ENCODE results near the gene HSPA9. TPM values are rescaled to one million over a fixed set of nuclear protein-coding genes. Genes with fewer than 3 reads are reported as not detected.

HSPA9 gene
- total and polyA plus RNA-seq, 2 of the 13 experiments (the other 11 are each of a cell fraction or from before 2014, with no cell fraction given), result 165 to 478 TPM

DNA sequence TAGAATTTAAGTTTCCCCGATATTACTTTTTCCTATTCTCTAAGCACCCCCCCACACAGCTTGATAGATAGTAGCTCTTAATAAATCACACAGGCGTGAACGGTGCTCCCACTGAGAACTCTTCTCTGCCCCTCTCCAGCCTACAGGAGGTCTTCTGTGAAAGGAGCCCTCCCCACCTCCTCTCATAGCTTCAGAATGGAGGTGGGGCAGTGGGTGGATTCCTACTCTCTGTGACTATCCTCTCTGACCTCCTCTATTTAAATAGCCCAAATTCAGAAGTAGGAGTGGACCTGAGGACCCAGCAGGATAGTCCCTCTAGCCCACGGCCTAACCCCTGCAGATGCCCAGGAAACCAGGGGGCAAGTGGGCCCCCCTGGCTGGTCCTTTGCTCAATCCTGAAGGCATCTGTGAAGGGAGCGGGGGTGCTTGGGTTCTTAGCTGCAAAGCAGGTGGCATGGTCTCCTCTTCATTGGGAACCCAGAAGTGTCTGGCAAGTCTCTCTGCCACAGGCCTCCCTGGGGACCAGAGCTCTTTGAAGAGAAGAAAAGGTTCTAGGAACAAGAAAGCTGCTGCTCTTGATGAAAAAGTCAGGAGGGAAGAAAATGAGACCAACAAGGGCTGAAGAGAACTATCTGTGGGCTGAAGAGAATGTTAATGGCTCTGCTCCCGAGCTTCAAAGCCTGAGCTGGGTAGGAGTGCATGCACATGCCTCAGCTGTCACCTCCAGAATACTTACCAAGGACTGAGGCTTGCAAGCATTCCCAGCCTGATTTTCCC, 21.1 kb upstream of the HSPA9 start (continued):
- no peak for TF ChIP-seq ZNF407 (CRISPR knock-in tag; IDR thresholded peaks at IDR 0.05; ENCODE audit: not compliant biosample characterization)
- no peak for TF ChIP-seq NR2F1 (CRISPR knock-in tag; IDR thresholded peaks at IDR 0.05)
- no peak for TF ChIP-seq NR2F6 (IDR thresholded peaks at IDR 0.05)
- no peak for TF ChIP-seq NR2F6 (CRISPR knock-in tag; IDR thresholded peaks at IDR 0.05)
- no peak for TF ChIP-seq NFATC3 (CRISPR knock-in tag; IDR thresholded peaks at IDR 0.05)
- no peak for TF ChIP-seq HOXA7 (CRISPR knock-in tag; IDR thresholded peaks at IDR 0.05)
- TF ChIP-seq MIER3 (CRISPR knock-in tag; IDR thresholded peaks at IDR 0.05; ENCODE audit: borderline replicate concordance), result no peak
